Left lung (tissue), 10 donors: ENCODE results near the gene ELAPOR1. TPM values are rescaled to one million over a fixed set of nuclear protein-coding genes. Genes with fewer than 3 reads are reported as not detected.

Experiments used
- ATAC-seq: fragments of 200-7000 bp; cut with Tn5 transposase; one replicate; pipeline ENCODE4 v1.9.1; 2020; ENCODE audit warnings: moderate library complexity
- DNase-seq, 4 donors: peaks; one replicate each; pipeline ENCODE4 v3.0.0-alpha.2; 2013 to 2020
- H3K27ac ChIP-seq, 2 donors: fragments of 200-600 bp; sonication (generic) in 1 of 2; one replicate each; pipeline versions ENCODE4 v1.5.0 to v1.8.0; 2020 to 2021
- H3K27me3 ChIP-seq, 2 donors: fragments of 200-600 bp; sonication (generic) in 1 of 2; one replicate each; pipeline versions ENCODE4 v1.5.0 to v1.8.0; 2020 to 2021
- H3K36me3 ChIP-seq, 2 donors: fragments of 200-600 bp; sonication (generic) in 1 of 2; one replicate each; pipeline versions ENCODE4 v1.5.0 to v1.8.0; 2020 to 2021
- H3K4me1 ChIP-seq, 2 donors: fragments of 200-600 bp; one replicate each; pipeline ENCODE4 v1.8.0; 2021
- H3K4me3 ChIP-seq, 2 donors: fragments of 200-600 bp; sonication (generic) in 1 of 2; one replicate each; pipeline versions ENCODE4 v1.5.0 to v1.8.0; 2020 to 2021; ENCODE audit warnings: mild to moderate bottlenecking in 1 of 2
- H3K9me3 ChIP-seq, 2 donors: fragments of 200-600 bp; sonication (generic) in 1 of 2; one replicate each; pipeline versions ENCODE4 v1.5.0 to v1.8.0; 2020 to 2021
- intact Hi-C, 2 donors: fragments of 100-400 bp; cut with DNase I; formaldehyde crosslinking; loops; one replicate each; pipeline versions ENCODE4 v1.11.2 to v1.14.2; 2022
- polyA plus RNA-seq, 6 donors: library from polyadenylated mRNA; unstranded; fragments of 120-200 nt; gene quantifications; one replicate each; pipeline ENCODE4 v1.2.1, GENCODE V29; 2013; ENCODE audit not compliant: insufficient read length in 6 of 6
- total RNA-seq, 2 donors: library from RNA; stranded (reverse); fragmentation: NEBNext Ultra II Directional; extraction: Animal tissue kit (Norgen Biotek cat#: 25700); gene quantifications; one replicate each; pipeline ENCODE4 v1.2.1, GENCODE V29; 2021
- TF ChIP-seq, protein P1 (sequence below), 2 donors: fragments of 200-600 bp; sonication (generic) in 1 of 2; IDR thresholded peaks; one replicate each; pipeline versions ENCODE4 v1.5.0 to v1.8.0; 2021; ENCODE audit warnings: antibody characterized with exemption in 2 of 2
- donor health status: DM: no; HTN: yes; CAD: no.
- donor health status: DM: no; HTN: no; CAD: no.

ELAPOR1 gene
- total and polyA plus RNA-seq, 8 donors, result 2.4 to 14.2 (median 9.9) TPM

DNA sequence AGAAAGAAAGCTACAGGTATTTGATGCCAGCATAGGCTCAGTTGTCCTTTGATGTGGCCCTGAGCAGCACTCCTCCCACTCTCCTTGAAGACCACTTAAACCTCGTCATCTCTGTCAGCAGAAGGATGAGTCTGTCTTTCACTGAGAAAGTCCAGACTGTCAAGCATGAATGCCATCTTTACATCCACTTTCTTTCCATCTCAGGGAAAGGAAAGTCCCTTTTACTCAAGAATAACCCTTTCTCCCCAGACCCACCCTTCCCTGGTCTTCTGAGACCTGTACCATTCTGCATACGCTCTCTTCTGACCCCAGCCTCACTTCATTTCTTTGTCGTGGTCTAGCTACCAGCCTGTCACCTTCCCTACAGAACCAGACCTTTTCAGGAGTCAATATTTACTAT lies 4.0 kb upstream of the ELAPOR1 start:
- peaks cover 11 to 21% of the 10 kb centered on the region in 2 donors for H3K27me3 ChIP-seq
- H3K4me3 ChIP-seq, result no peak overlapping the region
- no peaks in the 10 kb centered on the region for H3K9me3 ChIP-seq
- no peak overlapping the region for H3K27ac ChIP-seq
- peaks cover 10 to 31% of the 10 kb centered on the region in 2 donors for H3K4me1 ChIP-seq
- H3K36me3 ChIP-seq, result no peaks in the 10 kb centered on the region
- TF ChIP-seq, protein P1, sequence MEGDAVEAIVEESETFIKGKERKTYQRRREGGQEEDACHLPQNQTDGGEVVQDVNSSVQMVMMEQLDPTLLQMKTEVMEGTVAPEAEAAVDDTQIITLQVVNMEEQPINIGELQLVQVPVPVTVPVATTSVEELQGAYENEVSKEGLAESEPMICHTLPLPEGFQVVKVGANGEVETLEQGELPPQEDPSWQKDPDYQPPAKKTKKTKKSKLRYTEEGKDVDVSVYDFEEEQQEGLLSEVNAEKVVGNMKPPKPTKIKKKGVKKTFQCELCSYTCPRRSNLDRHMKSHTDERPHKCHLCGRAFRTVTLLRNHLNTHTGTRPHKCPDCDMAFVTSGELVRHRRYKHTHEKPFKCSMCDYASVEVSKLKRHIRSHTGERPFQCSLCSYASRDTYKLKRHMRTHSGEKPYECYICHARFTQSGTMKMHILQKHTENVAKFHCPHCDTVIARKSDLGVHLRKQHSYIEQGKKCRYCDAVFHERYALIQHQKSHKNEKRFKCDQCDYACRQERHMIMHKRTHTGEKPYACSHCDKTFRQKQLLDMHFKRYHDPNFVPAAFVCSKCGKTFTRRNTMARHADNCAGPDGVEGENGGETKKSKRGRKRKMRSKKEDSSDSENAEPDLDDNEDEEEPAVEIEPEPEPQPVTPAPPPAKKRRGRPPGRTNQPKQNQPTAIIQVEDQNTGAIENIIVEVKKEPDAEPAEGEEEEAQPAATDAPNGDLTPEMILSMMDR (IDR thresholded peaks at IDR 0.05), result no peak
- intact Hi-C loops, result no loop called here
- DNase-seq (no peak), ATAC-seq (no peak)

DNA sequence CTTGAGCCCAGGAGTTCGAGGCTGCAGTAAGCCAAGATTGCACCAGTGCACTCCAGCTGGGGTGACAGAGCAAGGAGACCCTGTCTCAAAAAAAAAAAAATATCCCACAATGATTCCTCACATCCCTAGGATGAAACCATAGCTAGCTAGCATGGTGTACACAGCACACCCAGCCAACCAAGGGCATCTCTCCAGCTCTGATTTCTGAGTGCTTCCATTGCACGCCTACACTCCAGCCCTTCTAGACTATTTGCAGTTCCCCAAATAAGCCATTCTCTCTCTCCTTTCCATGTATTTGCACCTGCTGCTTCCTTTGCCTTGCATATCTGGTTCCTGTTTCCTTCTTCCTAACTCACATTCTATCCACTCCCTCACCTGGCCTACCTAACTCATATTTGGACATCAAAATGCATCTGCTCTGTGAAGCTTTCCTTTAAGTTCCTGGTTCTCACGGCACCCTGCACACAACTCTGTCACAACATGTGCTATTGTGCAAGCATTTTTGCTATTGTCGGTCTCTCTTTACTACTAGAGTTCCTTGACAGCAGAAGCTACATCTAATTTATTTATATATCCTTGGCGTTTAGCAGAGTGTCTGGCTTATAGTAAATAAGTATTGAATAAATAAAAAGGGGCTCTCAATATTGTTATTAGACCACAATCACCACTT lies 2.4 kb upstream of the ELAPOR1 start:
- TF ChIP-seq, protein P1 (IDR thresholded peaks at IDR 0.05), result no peak
- intact Hi-C loops, result no loop called here
- peaks cover 11 to 38% of the 10 kb centered on the region in 2 donors for H3K27me3 ChIP-seq
- no peak overlapping the region for H3K4me3 ChIP-seq
- DNase-seq (no peak), ATAC-seq (no peak)
- no peaks in the 10 kb centered on the region for H3K36me3 ChIP-seq
- H3K27ac ChIP-seq, result no peak overlapping the region
- no peaks in the 10 kb centered on the region for H3K9me3 ChIP-seq
- H3K4me1 ChIP-seq, result peaks cover 10 to 31% of the 10 kb centered on the region in 2 donors

DNA sequence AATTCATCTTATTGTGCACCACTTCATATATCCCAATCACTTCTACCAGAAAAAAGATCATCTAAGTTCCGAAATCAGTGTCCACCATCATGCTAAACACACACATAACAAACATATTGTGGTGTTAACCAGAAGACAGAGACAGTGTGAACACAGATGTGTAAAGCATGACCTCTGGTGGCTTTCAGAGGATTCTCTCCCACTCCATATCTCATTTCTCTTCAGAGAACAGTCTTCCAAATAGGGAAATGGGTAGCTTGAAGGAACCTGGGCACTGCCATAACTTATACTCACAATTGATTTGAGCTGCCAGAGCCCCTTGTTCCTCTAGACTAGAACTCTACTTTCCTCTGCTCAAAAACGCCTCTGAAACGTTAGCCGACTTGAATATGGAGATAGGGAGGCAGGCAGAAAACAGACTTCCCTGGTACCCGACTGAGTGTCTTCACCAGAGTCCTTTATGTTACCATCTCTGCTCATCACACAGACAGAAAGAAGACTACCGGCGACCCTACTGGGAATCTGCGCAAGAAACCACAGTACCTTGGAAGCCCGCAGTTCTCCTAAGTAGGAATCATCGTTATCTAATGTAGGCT lies 1.8 kb upstream of the ELAPOR1 start:
- ATAC-seq, result peak; percentile 35
- TF ChIP-seq, protein P1 (IDR thresholded peaks at IDR 0.05), result no peak
- no peak for DNase-seq
- Histone ChIP-seq H3K36me3 (no peaks in the 10 kb centered on the region), H3K27me3 (peaks cover 11 to 43% of the 10 kb centered on the region in 2 donors), H3K4me1 (peaks cover 10 to 31% of the 10 kb centered on the region in 2 donors), H3K4me3 (no peak overlapping the region), H3K27ac (no peak overlapping the region), H3K9me3 (no peaks in the 10 kb centered on the region)
- intact Hi-C loops, result no loop called here

DNA sequence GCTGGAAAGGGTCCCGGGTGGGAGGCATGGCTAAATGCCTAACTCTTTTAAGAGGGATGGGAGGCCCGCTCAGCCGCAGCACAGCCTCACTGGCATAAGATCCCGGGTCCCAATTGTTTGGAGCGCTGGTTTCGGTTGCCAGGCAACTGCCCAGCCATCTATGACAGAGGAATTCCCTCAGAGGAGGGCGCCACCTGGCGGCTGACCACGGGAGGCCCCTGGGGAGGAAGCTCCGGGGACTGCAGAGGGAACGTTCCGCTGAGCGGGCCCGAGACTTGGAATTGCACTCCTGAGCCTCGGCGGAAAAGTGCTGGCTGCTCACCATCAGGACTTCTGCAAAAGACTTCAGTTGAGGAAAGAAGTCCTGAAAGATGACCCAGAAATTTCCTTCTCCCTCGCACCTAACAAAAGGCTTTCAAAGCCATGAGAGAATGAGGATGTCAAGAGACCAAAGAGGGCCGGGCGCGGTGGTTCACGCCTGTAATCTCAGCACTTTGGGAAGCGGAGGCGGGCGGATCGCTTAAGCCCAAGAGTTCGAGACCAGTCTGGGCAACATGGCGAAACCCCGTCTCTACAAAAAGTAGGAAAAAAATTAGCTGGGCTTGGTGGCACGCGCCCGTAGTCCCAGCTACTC lies 1.1 kb upstream of the ELAPOR1 start:
- Histone ChIP-seq H3K4me3 (peak overlapping the region in 1 of 2 donors; percentile 32), H3K36me3 (no peaks in the 10 kb centered on the region), H3K27me3 (peaks cover 11 to 43% of the 10 kb centered on the region in 2 donors), H3K27ac (no peak overlapping the region), H3K9me3 (no peaks in the 10 kb centered on the region), H3K4me1 (peaks cover 10 to 31% of the 10 kb centered on the region in 2 donors)
- TF ChIP-seq, protein P1 (IDR thresholded peaks at IDR 0.05), result peak; percentile 98 to 99
- DNase-seq (peak; percentile 88 to 99 (median 94)), ATAC-seq (peak; percentile 97)
- intact Hi-C loops, result no loop called here

DNA sequence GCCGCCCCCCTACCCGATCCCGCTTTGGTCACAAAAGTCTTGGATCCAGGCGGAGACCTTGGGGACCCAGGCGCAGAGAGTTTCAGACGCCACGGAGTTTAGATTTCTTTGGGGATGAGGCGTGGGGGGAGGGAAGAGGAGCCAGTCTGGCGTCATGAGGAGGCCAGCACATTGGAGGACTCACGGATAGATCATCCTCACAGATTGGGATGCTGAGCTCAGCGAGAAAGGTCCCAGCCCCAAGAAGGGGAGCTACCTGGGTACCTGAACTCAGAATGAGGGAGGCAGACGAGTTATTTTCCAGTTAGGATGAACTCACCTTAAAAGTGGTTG lies 393 bp downstream of the ELAPOR1 start:
- TF ChIP-seq, protein P1 (IDR thresholded peaks at IDR 0.05), result no peak
- peaks cover 11 to 43% of the 10 kb centered on the region in 2 donors for H3K27me3 ChIP-seq
- intact Hi-C loops, result no loop called here

More for the DNA sequence above, 393 bp downstream of the ELAPOR1 start:
- H3K4me1 ChIP-seq, result peaks cover 10 to 31% of the 10 kb centered on the region in 2 donors
- ATAC-seq (no peak), DNase-seq (no peak)
- no peaks in the 10 kb centered on the region for H3K36me3 ChIP-seq
- H3K27ac ChIP-seq, result no peak overlapping the region
- H3K4me3 ChIP-seq, result peak overlapping the region in 1 of 2 donors; percentile 32
- H3K9me3 ChIP-seq, result no peaks in the 10 kb centered on the region
